Vagina (tissue), 2 donors: ENCODE measurements around the gene CUL4A. TPM values are rescaled to one million over a fixed set of nuclear protein-coding genes. Genes with fewer than 3 reads are reported as not detected.

Source experiments
- DNase-seq, 2 donors: peaks; one replicate each; pipeline ENCODE4 v3.0.0-alpha.2; 2017; ENCODE audit errors: extremely low spot score in 2 of 2
- H3K27ac ChIP-seq: fragments of 200-600 bp; sonication (generic); one replicate; pipeline ENCODE4 v1.5.1; 2019
- H3K27me3 ChIP-seq: fragments of 200-600 bp; sonication (generic); one replicate; pipeline ENCODE4 v1.5.1; 2019
- H3K36me3 ChIP-seq, 2 donors: fragments of 200-600 bp; sonication (generic); one replicate each; pipeline ENCODE4 v1.5.1; 2017 to 2019
- H3K4me1 ChIP-seq: fragments of 200-600 bp; sonication (generic); one replicate; pipeline ENCODE4 v1.5.1; 2019
- H3K4me3 ChIP-seq, 2 donors: fragments of 200-600 bp; sonication (generic); 1 replicate in 1 of 2; 2 replicates in 1 of 2; pipeline ENCODE4 v1.5.1; 2016 to 2019
- H3K9me3 ChIP-seq: fragments of 200-600 bp; sonication (generic); one replicate; pipeline ENCODE4 v1.5.1; 2019
- POLR2A ChIP-seq, 2 donors: fragments of 450-650 bp; IDR thresholded peaks; one replicate each; pipeline ENCODE4 v1.6.1; 2017; ENCODE audit warnings: antibody characterized with exemption in 2 of 2, mild to moderate bottlenecking in 2 of 2, moderate library complexity in 2 of 2
- POLR2AphosphoS5 ChIP-seq, 2 donors: sonication (generic); formaldehyde crosslinking; IDR thresholded peaks; one replicate each; pipeline ENCODE4 v1.9.0; 2017; ENCODE audit warnings: antibody characterized with exemption in 2 of 2, mild to moderate bottlenecking in 2 of 2, low read depth in 1 of 2; ENCODE audit not compliant: insufficient read depth in 1 of 2
- intact Hi-C: fragments of 100-400 bp; cut with DNase I; formaldehyde crosslinking; loops from one replicate; pipeline ENCODE4 v1.15.1; 2023
- total RNA-seq: library from RNA; depleted of rRNA; stranded (reverse); fragments of >200 nt; gene quantifications from one replicate; pipeline ENCODE4 v1.2.3, GENCODE V29; 2016
- TF ChIP-seq, protein P1 (sequence below), 3 experiments: fragments of 450-650 bp in 2 of 3; fragments of 200-600 bp in 1 of 3; sonication (generic) in 1 of 3; IDR thresholded peaks; one replicate each; pipeline ENCODE4 v1.5.1; 2017 to 2019; ENCODE audit warnings: antibody characterized with exemption in 3 of 3, mild to moderate bottlenecking in 2 of 3, moderate library complexity in 2 of 3

Gene CUL4A
- total RNA-seq, 1 donor from 2014 or later = 110 TPM

DNA sequence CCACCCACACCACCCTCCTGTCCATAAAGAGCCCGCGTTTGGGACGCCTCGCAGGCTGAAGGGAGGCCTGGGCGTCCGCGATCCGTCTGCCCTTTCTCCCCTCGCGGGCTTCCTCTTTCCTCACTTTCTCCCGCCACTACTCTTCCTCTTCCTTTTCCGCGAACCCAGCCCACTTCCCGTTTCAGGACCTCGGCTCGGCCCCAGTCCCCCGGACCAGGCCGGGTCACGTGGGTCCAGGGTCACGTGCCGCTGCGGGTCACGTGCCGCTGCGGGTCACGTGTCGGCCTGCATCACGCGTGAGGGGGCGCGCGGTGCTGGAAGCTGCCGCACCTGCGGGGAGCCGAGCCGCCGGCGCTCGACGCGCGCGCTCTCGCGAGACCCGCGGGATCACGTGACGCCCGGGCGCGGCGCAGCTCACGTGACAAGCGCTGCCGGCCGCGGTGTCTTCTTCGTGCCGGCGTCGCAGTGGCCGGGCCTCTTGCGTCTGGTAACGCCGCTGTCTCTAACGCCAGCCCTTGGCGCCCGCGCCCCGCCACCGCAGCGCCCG lies 87.5 kb downstream of the CUL4A start, which contains the start of gene LAMP1:
Gene LAMP1, plus strand, starts transcription at position 417 of the 547 bp plus-strand sequence. CDS start 196 bp downstream, outside the sequence.
- intact Hi-C loops = loop anchor here (5.0 to 10.0 kb wide), 2 partner anchors 70 to 92 kb away; partner anchors contain the start of genes CUL4A and PCID2

DNA sequence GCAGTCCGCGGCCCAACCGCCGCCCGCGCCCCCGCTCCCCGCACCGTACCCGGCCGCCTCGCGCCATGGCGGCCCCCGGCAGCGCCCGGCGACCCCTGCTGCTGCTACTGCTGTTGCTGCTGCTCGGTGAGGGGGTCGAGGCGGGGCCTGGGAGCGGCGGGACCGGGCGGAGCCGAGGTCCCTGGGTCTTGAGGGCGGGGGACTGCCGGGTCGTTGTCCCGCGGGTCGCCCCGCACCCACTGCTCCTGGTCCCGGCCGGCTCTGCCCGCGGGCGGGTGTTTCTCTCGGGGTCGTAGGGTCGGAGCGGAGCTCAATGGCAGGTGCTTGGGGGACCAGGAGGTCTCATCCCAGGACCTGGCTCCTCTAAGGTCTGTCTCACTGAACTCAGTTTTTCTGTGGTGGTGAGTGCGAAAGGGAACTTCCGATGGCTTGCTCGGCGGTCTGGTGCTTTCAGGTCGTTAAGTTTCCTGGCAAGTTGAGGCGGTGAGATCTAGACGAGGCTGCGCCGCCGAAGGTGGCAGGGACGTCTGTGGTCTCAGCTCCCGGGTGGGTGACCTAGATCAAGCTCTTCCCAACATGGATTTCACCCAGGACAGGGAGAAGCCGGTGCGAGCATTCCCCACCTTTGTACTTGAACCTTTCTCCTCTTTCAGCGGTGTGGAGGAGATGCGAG lies 88.1 kb downstream of the CUL4A start:
- H3K36me3 ChIP-seq = no peaks in the 10 kb centered on the region
- intact Hi-C loops = loop anchor here (5.0 to 10.0 kb wide), 2 partner anchors 70 to 93 kb away; partner anchors contain the start of genes CUL4A and PCID2
- DNase-seq = no peak
- peak overlapping the region; percentile 91 to 98 for H3K4me3 ChIP-seq
- TF ChIP-seq POLR2A (IDR thresholded peaks at IDR 0.05) = no peak
- no peak for TF ChIP-seq POLR2AphosphoS5 (IDR thresholded peaks at IDR 0.05; ENCODE audit: insufficient read depth in 1 of 2, low read depth in 1 of 2)
- TF ChIP-seq, protein P1, sequence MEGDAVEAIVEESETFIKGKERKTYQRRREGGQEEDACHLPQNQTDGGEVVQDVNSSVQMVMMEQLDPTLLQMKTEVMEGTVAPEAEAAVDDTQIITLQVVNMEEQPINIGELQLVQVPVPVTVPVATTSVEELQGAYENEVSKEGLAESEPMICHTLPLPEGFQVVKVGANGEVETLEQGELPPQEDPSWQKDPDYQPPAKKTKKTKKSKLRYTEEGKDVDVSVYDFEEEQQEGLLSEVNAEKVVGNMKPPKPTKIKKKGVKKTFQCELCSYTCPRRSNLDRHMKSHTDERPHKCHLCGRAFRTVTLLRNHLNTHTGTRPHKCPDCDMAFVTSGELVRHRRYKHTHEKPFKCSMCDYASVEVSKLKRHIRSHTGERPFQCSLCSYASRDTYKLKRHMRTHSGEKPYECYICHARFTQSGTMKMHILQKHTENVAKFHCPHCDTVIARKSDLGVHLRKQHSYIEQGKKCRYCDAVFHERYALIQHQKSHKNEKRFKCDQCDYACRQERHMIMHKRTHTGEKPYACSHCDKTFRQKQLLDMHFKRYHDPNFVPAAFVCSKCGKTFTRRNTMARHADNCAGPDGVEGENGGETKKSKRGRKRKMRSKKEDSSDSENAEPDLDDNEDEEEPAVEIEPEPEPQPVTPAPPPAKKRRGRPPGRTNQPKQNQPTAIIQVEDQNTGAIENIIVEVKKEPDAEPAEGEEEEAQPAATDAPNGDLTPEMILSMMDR (IDR thresholded peaks at IDR 0.05) = no peak
- H3K4me1 ChIP-seq = peaks cover 29% of the 10 kb centered on the region
- H3K9me3 ChIP-seq = no peaks in the 10 kb centered on the region
- H3K27ac ChIP-seq = peak overlapping the region; percentile 83
- H3K27me3 ChIP-seq = no peaks in the 10 kb centered on the region

More for the DNA sequence above, 87.5 kb downstream of the CUL4A start, which contains the start of gene LAMP1:
- H3K36me3 ChIP-seq = no peaks in the 10 kb centered on the region
- H3K4me3 ChIP-seq = peak within 1 kb of the TSS; percentile 91 to 98
- DNase-seq = peak; percentile 97 to 98
- H3K27me3 ChIP-seq = no peaks in the 10 kb centered on the region
- H3K27ac ChIP-seq = peak within 1 kb of the TSS; percentile 83
- no peaks in the 10 kb centered on the region for H3K9me3 ChIP-seq
- TF ChIP-seq, protein P1 (IDR thresholded peaks at IDR 0.05) = peak in 1 of 3 experiments; percentile 8
- TF ChIP-seq POLR2AphosphoS5 (IDR thresholded peaks at IDR 0.05; ENCODE audit: insufficient read depth in 1 of 2, low read depth in 1 of 2) (peak; percentile 83 to 90), POLR2A (IDR thresholded peaks at IDR 0.05) (peak in 1 of 2 donors; percentile 21)
- H3K4me1 ChIP-seq = peaks cover 35% of the 10 kb centered on the region

DNA sequence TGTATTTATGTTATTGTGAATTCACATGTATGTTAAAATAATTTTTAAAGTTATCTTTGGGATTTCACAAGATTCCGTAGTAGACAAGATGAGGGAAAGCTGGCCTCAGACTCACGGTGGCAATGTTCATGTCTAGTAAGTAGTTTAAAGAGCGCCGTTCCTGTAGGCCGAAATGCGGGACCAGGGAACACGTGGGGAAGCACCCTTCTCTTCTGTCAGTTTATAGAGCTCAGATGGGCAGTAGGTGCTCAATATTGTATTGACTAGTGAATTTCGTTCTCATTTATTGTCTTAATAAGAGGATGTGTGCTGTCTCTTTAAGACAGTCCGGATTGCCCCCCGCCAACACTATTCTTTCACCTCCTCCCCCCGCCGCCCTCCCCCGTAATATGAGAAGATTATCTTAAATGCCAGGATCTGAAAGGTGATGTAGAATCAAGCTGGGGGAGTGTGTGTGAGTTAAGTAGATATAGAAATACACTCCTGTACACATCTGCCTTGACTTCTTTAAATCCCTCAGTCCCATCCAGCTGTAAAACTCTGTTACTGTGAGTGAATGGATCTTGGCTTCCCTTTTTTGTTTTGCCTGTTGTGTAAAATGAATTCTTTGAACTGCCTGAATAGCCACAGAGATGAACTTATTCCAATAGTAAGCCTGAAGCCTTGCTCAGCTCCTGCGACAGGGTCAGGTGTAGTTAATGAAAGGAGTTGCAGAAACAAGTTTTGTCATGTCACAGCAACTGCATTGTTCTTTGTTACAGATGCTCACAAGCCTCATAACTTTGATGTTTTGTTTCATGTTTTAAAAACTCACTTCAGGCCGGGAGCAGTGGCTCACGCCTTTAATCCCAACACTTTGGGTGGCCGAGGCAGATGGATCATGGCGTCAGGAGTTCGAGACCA lies 88.9 kb downstream of the CUL4A start:
- TF ChIP-seq, protein P1 (IDR thresholded peaks at IDR 0.05) = no peak
- TF ChIP-seq POLR2A (IDR thresholded peaks at IDR 0.05) (no peak), POLR2AphosphoS5 (IDR thresholded peaks at IDR 0.05; ENCODE audit: insufficient read depth in 1 of 2, low read depth in 1 of 2) (peak in 1 of 2 donors; percentile 36)
- Histone ChIP-seq H3K36me3 (no peaks in the 10 kb centered on the region), H3K4me1 (peaks cover 25% of the 10 kb centered on the region), H3K9me3 (no peaks in the 10 kb centered on the region), H3K27ac (peak overlapping the region; percentile 83), H3K4me3 (peak overlapping the region; percentile 91 to 98), H3K27me3 (no peaks in the 10 kb centered on the region)
- DNase-seq = no peak
- intact Hi-C loops = loop anchor here (5.0 to 10.0 kb wide), 2 partner anchors 69 to 93 kb away; partner anchors contain the start of genes CUL4A and PCID2

DNA sequence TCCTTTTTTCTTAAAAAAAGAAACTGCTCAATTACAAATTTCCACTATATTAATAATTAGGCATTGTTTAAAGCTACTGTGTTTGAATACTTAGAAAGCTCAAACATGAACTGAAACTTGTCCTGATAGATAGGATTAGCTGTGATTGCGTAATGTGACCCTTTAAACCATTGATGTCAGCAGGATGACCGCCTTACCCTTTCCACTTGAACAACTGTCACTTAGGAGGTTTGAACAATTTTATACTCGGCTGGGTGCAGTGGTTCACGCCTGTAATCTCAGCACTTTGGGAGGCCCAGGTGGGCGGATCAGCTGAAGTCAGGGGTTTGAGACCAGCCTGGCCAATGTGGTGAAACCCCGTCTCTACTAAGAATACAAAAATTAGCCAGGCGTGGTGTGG lies 90.5 kb downstream of the CUL4A start:
- intact Hi-C loops = loop anchor here (5.0 to 10.0 kb wide), 2 partner anchors 67 to 95 kb away; partner anchors contain the start of genes CUL4A and PCID2
- no peaks in the 10 kb centered on the region for H3K9me3 ChIP-seq
- TF ChIP-seq, protein P1 (IDR thresholded peaks at IDR 0.05) = no peak
- no peaks in the 10 kb centered on the region for H3K36me3 ChIP-seq
- no peak for DNase-seq
- H3K27ac ChIP-seq = no peak overlapping the region
- no peak overlapping the region for H3K4me3 ChIP-seq
- peaks cover 30% of the 10 kb centered on the region for H3K4me1 ChIP-seq
- no peaks in the 10 kb centered on the region for H3K27me3 ChIP-seq
